ENCODE measurements around the gene UBE2L5. TPM values are rescaled to one million over a fixed set of nuclear protein-coding genes. Genes with fewer than 3 reads are reported as not detected.
A peak's percentile ranks its signal among the peaks of the same experiment; 100 is the strongest.

UBE2L5 gene
- total and polyA plus RNA-seq, 2 of the 4 experiments (the other 2 are of a cell fraction), result 0.18 TPM; not detected in 1

DNA sequence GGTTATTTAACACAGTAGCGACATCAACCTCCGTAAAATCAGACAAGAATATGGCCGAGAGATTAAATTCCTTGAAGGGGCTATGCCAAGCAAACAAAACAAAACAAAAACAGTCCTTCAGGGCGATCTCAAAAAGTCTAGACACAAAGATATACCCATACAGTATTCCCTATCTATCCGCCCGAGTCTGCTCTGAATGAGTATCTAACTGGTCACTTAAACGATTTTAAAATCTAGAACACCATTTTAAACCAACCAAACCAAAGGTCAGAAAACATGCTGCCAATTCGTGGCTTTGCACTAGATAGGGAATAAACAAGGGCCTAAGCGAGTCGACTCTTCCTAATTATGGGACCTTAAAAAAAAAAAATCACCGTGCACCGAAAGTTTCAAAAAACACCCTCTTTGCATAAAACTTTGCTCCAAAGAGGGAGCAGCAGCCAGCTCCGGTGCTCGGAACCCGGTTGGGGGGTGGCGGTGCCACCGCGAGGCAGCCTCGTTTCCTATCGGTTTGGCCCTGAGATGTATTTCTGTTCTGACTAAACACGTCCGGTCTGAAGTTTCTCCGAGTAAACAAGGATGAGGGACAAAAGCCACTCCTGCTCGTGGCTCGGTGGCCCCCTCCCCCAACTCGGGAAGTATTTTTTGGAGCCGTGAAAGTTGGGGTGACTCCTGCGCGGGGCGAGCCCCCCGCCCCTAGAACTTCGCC lies 41.6 kb downstream of the UBE2L5 start:
- H3K79me1 ChIP-seq (ENCODE audit: low read depth in 1 of 2, low read length in 2 of 2), result peaks cover 6 to 9% of the 10 kb centered on the region in 2 experiments; a peak in 3 of 4 replicates
- 0 out of 2 replicates have a peak overlapping the region, but pooled peaks have one; percentile 37 for H2BK20ac ChIP-seq (ENCODE audit: low read depth, low read length)
- no peaks in the 10 kb centered on the region for H3K9me3 ChIP-seq (ENCODE audit: control insufficient read depth, insufficient read depth, low read length)
- H4K20me1 ChIP-seq (ENCODE audit: insufficient read depth, low read length), result peaks cover 6% of the 10 kb centered on the region; the same call in 1 of the 2 replicates
- CTCF ChIA-PET, result interaction anchor here (0.6 to 1.1 kb wide), 2 partner anchors 289 to 402 kb away, joined by 3 to 5 read pairs; no protein-coding TSS in a partner anchor
- peak overlapping the region; percentile 99 for H3K56ac ChIP-seq (ENCODE audit: extremely low read depth, insufficient read depth, low read length)
- H3K27me3 ChIP-seq (ENCODE audit: control insufficient read depth, insufficient read depth, low read length), result no peaks in the 10 kb centered on the region
- in situ Hi-C loops (cut with MboI; ENCODE audit: low sequenced_read_pairs), result loop anchor here (10.0 to 25.0 kb wide), 3 partner anchors 151 to 581 kb away; partner anchors contain the start of gene USPL1
- peak overlapping the region; percentile 68 for H3K4ac ChIP-seq (ENCODE audit: low read depth, low read length)
- H2BK15ac ChIP-seq (ENCODE audit: low read depth, low read length), result peak overlapping the region; percentile 3; the same call in 1 of the 3 replicates
- peak; percentile 4 for ATAC-seq (ENCODE audit: low read depth)
- peak overlapping the region; percentile 96 for H3K4me2 ChIP-seq (ENCODE audit: low read depth, low read length)
- H2BK120ac ChIP-seq (ENCODE audit: low read depth, low read length), result peak overlapping the region; percentile 60
- peak overlapping the region; percentile 73 for H3K9ac ChIP-seq (ENCODE audit: low read depth, low read length)
- POLR2A ChIA-PET (ENCODE audit: unreplicated experiment), result interaction anchor here (0.6 kb wide), 2 partner anchors 191 to 703 kb away, joined by 3 to 4 read pairs; no protein-coding TSS in a partner anchor
- H3K18ac ChIP-seq (ENCODE audit: low read depth, low read length), result peak overlapping the region; percentile 36
- H4K8ac ChIP-seq (ENCODE audit: low read depth in 2 of 2, low read length in 2 of 2), result peak overlapping the region; percentile 59 to 64
- peak overlapping the region; percentile 70; the same call in 1 of the 2 replicates for H2AK5ac ChIP-seq (ENCODE audit: low read depth, low read length)
- peak overlapping the region; percentile 8 for H4K5ac ChIP-seq (ENCODE audit: low read depth, low read length)
- peak overlapping the region; percentile 90 for H3K23ac ChIP-seq (ENCODE audit: low read depth, low read length)
- H4K91ac ChIP-seq (ENCODE audit: insufficient read depth, low read depth, low read length), result peak overlapping the region; percentile 59
- peaks cover 3% of the 10 kb centered on the region for H3K4me1 ChIP-seq (ENCODE audit: control insufficient read depth, insufficient read depth, low read length)
- no peaks in the 10 kb centered on the region for H3K9me1 ChIP-seq (ENCODE audit: insufficient read depth, low read length)
- intact Hi-C loops (cut with micrococcal nuclease), result loop anchor here (1.0 to 2.0 kb wide), 3 partner anchors 337 to 581 kb away; no protein-coding TSS in a partner anchor
- peaks cover 2% of the 10 kb centered on the region for H3K36me3 ChIP-seq (ENCODE audit: control insufficient read depth, insufficient read depth, low read length)
- H2AK9ac ChIP-seq (replicated peaks; ENCODE audit: low read depth, low read length, poor library complexity), result peak overlapping the region; percentile 91
- TF ChIP-seq POLR2A (IDR thresholded peaks at IDR 0.05; ENCODE audit: low read depth, low read length), result 0 out of 2 replicates have a peak, but pooled peaks have one; percentile 1
- TF ChIP-seq RAD21 (IDR thresholded peaks at IDR 0.05; ENCODE audit: low read length), result peak; percentile 7; the same call in 1 of the 2 replicates
- TF ChIP-seq, protein P1, sequence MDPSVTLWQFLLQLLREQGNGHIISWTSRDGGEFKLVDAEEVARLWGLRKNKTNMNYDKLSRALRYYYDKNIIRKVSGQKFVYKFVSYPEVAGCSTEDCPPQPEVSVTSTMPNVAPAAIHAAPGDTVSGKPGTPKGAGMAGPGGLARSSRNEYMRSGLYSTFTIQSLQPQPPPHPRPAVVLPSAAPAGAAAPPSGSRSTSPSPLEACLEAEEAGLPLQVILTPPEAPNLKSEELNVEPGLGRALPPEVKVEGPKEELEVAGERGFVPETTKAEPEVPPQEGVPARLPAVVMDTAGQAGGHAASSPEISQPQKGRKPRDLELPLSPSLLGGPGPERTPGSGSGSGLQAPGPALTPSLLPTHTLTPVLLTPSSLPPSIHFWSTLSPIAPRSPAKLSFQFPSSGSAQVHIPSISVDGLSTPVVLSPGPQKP (IDR thresholded peaks at IDR 0.05; ENCODE audit: borderline replicate concordance, low read depth, low read length), result no peak
- BruUV-seq (replicated peaks), result no TSS peak
- peak overlapping the region; percentile 77 for H2AFZ ChIP-seq (replicated peaks; ENCODE audit: low read length, poor library complexity)
- dilution Hi-C loops (cut with HindIII; ENCODE audit: low sequenced_read_pairs, unreplicated experiment), result no loop called here
- DNase-seq, result peak; percentile 50
- peak overlapping the region; percentile 92 for H3K14ac ChIP-seq (replicated peaks; ENCODE audit: low read depth, low read length)
- H2BK5ac ChIP-seq (ENCODE audit: low read depth, low read length, poor library complexity, severe bottlenecking), result peak overlapping the region; percentile 84
- H3K4me3 ChIP-seq (ENCODE audit: insufficient read depth, low read depth, low read length), result peak overlapping the region; percentile 74
- WGBS, 2 experiments (ENCODE audit: extremely low coverage in 2 of 2, insufficient read length in 1 of 2), result 0% methylated on average over 3 of the region's 32 CpGs; no CpG with 5 or more reads in 1 of the 2 experiments
- peak overlapping the region; percentile 94 for H3K27ac ChIP-seq (ENCODE audit: insufficient read depth, low read length)
